A549 (cell line): Measurements from ENCODE around the gene RANBP3. TPM values are rescaled to one million over a fixed set of nuclear protein-coding genes. Genes with fewer than 3 reads are reported as not detected.

Experiments used
- ATAC-seq, 2 experiments: fragments of 200-7000 bp in 1 of 2; fragments of >200 bp in 1 of 2; cut with Nextera tagmentation in 1 of 2; cut with Tn5 transposase in 1 of 2; 3 replicates each; pipeline versions ENCODE4 v1.8.0 to v1.9.1; 2018 to 2020; ENCODE audit warnings: mild to moderate bottlenecking in 1 of 2, moderate library complexity in 1 of 2
- CTCF ChIA-PET: fragments of 300-600 bp; sonication (Branson Sonifier 250); formaldehyde crosslinking; extraction: SDS; loops from one replicate; lab custom pipeline; 2021; ENCODE audit warnings: antibody characterized with exemption, inconsistent platforms; lab: Yijun Ruan, JAX
- POLR2A ChIA-PET: fragments of 350-600 bp; formaldehyde crosslinking; extraction: SDS; loops from one replicate; lab custom pipeline; 2021; ENCODE audit warnings: antibody characterized with exemption, inconsistent platforms; lab: Yijun Ruan, JAX
- DNase-seq, 2 experiments: peaks; one replicate each; pipeline versions ENCODE4 v3.0.0 to v3.0.0-alpha.2; 2011 to 2016; ENCODE audit warnings: low read depth in 1 of 2, low spot score in 1 of 2
- FAIRE-seq: peaks from 2 replicates; lab custom pipeline; 2011; peaks lifted over from hg19 to GRCh38; lab: Jason Lieb, UNC
- H3K27ac ChIP-seq, 2 experiments: fragments of >200 bp; sonication (Bioruptor Twin); formaldehyde crosslinking; 3 replicates each; pipeline ENCODE4 v1.5.1; 2016 to 2017
- H3K4me1 ChIP-seq: fragments of >200 bp; sonication (Bioruptor Twin); formaldehyde crosslinking; 3 replicates; pipeline ENCODE4 v1.6.1; 2016
- H3K4me2 ChIP-seq: fragments of >200 bp; sonication (Bioruptor Twin); formaldehyde crosslinking; 3 replicates; pipeline ENCODE4 v1.6.1; 2016
- H3K4me3 ChIP-seq: fragments of >200 bp; sonication (Bioruptor Twin); formaldehyde crosslinking; 3 replicates; pipeline ENCODE4 v1.5.1; 2016
- H3K9me3 ChIP-seq: fragments of >200 bp; sonication (Bioruptor Twin); formaldehyde crosslinking; 3 replicates; pipeline ENCODE4 v1.6.1; 2016
- CBX2 ChIP-seq: fragments of 200-600 bp; sonication (generic); IDR thresholded peaks from 2 replicates; pipeline ENCODE4 v1.6.1; 2016; ENCODE audit warnings: low read depth, mild to moderate bottlenecking, borderline replicate concordance
- CEBPB ChIP-seq, 2 experiments: fragments of >200 bp in 1 of 2; sonication (Bioruptor Twin) in 1 of 2; formaldehyde crosslinking in 1 of 2; IDR thresholded peaks; 2 replicates each; pipeline ENCODE4 v1.6.1; 2012 to 2016
- E2F6 ChIP-seq: IDR thresholded peaks from 2 replicates; pipeline ENCODE4 v1.6.1; 2012; ENCODE audit warnings: low read depth, borderline replicate concordance
- FOSL2 ChIP-seq, 2 experiments: fragments of 450-650 bp in 1 of 2; fragments of >200 bp in 1 of 2; sonication (Bioruptor Twin) in 1 of 2; formaldehyde crosslinking; IDR thresholded peaks; 2 replicates each; pipeline versions ENCODE4 v1.5.0 to v1.6.1; 2016 to 2020; ENCODE audit warnings: mild to moderate bottlenecking in 1 of 2, moderate library complexity in 1 of 2
- GATA3 ChIP-seq: IDR thresholded peaks from 2 replicates; pipeline ENCODE4 v1.6.1; 2012; ENCODE audit warnings: borderline replicate concordance
- HDAC2 ChIP-seq: fragments of 200-600 bp; sonication (generic); IDR thresholded peaks from 2 replicates; pipeline ENCODE4 v1.6.1; 2016
- JUNB ChIP-seq: fragments of >200 bp; sonication (Bioruptor Twin); formaldehyde crosslinking; IDR thresholded peaks from 2 replicates; pipeline ENCODE4 v1.6.1; 2016
- MYC ChIP-seq: IDR thresholded peaks from 2 replicates; pipeline ENCODE4 v1.6.1; 2012; ENCODE audit warnings: mild to moderate bottlenecking, inconsistent platforms, low read length, improper control_type of control experiment, borderline replicate concordance
- PHF8 ChIP-seq: fragments of 200-600 bp; sonication (generic); IDR thresholded peaks from 2 replicates; pipeline ENCODE4 v1.6.1; 2016; ENCODE audit warnings: low read depth, mild to moderate bottlenecking, antibody characterized with exemption, moderate library complexity, borderline replicate concordance
- RAD21 ChIP-seq, 2 experiments: fragments of >200 bp in 1 of 2; sonication (Bioruptor Twin) in 1 of 2; formaldehyde crosslinking in 1 of 2; IDR thresholded peaks in 1 of 2; conservative IDR thresholded peaks in 1 of 2; 2 replicates in 1 of 2; 3 replicates in 1 of 2; pipeline ENCODE4 v1.6.1; 2012 to 2018; ENCODE audit warnings: inconsistent platforms in 1 of 2
- RARB ChIP-seq: fragments of 250-450 bp; sonication (Bioruptor Pico); IDR thresholded peaks from 2 replicates; pipeline ENCODE4 v1.8.0; 2021; ENCODE audit warnings: mild to moderate bottlenecking, moderate library complexity
- RCOR1 ChIP-seq: fragments of 150-350 bp; IDR thresholded peaks from 2 replicates; pipeline ENCODE4 v1.6.1; 2014; ENCODE audit warnings: antibody characterized with exemption, low read length, low read depth
- RFX5 ChIP-seq: fragments of 450-650 bp; IDR thresholded peaks from 2 replicates; pipeline ENCODE4 v1.7.1; 2014; ENCODE audit warnings: antibody characterized with exemption, mild to moderate bottlenecking, moderate library complexity
- RNF2 ChIP-seq: fragments of 200-600 bp; sonication (generic); IDR thresholded peaks from 2 replicates; pipeline ENCODE4 v1.6.1; 2016; ENCODE audit warnings: low read depth, mild to moderate bottlenecking, antibody characterized with exemption, moderate library complexity, borderline replicate concordance
- SMC3 ChIP-seq: fragments of >200 bp; sonication (Bioruptor Twin); formaldehyde crosslinking; IDR thresholded peaks from 3 replicates; pipeline ENCODE4 v1.6.1; 2018; ENCODE audit warnings: inconsistent platforms
- ZFP36 ChIP-seq: fragments of 450-650 bp; IDR thresholded peaks from 2 replicates; pipeline ENCODE4 v1.6.1; 2014; ENCODE audit warnings: borderline replicate concordance; ENCODE audit not compliant: partially characterized antibody
- WGBS: methylation state at CpG from one replicate; pipeline ENCODE4 v1.1.6; 2017; ENCODE audit errors: missing lambda C conversion rate; 5-methylcytosine and 5-hydroxymethylcytosine counted together
- polyA plus RNA-seq, 4 experiments: library from polyadenylated mRNA; depleted of rRNA in 3 of 4; stranded (reverse); fragments of >200 nt; fragmentation: RNase III in 1 of 4; extraction: RNeasy Plus Mini Kit Qiagen cat#74134 plus additional on column Dnase treatment in 1 of 4; gene quantifications; 2 replicates in 3 of 4; 3 replicates in 1 of 4; pipeline ENCODE4 v1.2.3, GENCODE V29; 2011 to 2017
- TF ChIP-seq, protein P1 (sequence below): fragments of >200 bp; sonication (Bioruptor Twin); formaldehyde crosslinking; IDR thresholded peaks from 3 replicates; pipeline ENCODE4 v1.5.1; 2016
- TF ChIP-seq, protein P2 (sequence below): fragments of 250-450 bp; sonication (Bioruptor Pico); IDR thresholded peaks from 2 replicates; pipeline ENCODE4 v1.5.0; 2021; ENCODE audit warnings: mild to moderate bottlenecking, moderate library complexity, borderline replicate concordance
- TF ChIP-seq, protein P3 (sequence below): fragments of >200 bp; sonication (Bioruptor Twin); formaldehyde crosslinking; IDR thresholded peaks from 2 replicates; pipeline ENCODE4 v1.6.1; 2016

RANBP3 gene
- polyA plus RNA-seq, 2 of the 4 experiments (the other 2 are of a cell fraction) = 39.2 to 53.5 TPM

GRCh38 chr19:6003976-6004375 lies 26.0 kb upstream of the RANBP3 start:
- Histone ChIP-seq H3K4me1 (no peaks in the 10 kb centered on the region), H3K9me3 (no peaks in the 10 kb centered on the region), H3K27ac (no peak overlapping the region), H3K4me2 (no peak overlapping the region), H3K4me3 (no peak overlapping the region)
- 85% methylated on average over 8 of the region's 10 CpGs for WGBS
- FAIRE-seq (no peak), DNase-seq (no peak), ATAC-seq (no peak)
- CTCF ChIA-PET = interaction anchor here (1.4 kb wide), 1 partner anchor 18 kb away, joined by 3 read pairs; no protein-coding TSS in a partner anchor
- POLR2A ChIA-PET = no interaction called here
- no peak for TF ChIP-seq RFX5
- TF ChIP-seq GATA3 = no peak
- TF ChIP-seq, protein P1, sequence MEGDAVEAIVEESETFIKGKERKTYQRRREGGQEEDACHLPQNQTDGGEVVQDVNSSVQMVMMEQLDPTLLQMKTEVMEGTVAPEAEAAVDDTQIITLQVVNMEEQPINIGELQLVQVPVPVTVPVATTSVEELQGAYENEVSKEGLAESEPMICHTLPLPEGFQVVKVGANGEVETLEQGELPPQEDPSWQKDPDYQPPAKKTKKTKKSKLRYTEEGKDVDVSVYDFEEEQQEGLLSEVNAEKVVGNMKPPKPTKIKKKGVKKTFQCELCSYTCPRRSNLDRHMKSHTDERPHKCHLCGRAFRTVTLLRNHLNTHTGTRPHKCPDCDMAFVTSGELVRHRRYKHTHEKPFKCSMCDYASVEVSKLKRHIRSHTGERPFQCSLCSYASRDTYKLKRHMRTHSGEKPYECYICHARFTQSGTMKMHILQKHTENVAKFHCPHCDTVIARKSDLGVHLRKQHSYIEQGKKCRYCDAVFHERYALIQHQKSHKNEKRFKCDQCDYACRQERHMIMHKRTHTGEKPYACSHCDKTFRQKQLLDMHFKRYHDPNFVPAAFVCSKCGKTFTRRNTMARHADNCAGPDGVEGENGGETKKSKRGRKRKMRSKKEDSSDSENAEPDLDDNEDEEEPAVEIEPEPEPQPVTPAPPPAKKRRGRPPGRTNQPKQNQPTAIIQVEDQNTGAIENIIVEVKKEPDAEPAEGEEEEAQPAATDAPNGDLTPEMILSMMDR = no peak

DNA sequence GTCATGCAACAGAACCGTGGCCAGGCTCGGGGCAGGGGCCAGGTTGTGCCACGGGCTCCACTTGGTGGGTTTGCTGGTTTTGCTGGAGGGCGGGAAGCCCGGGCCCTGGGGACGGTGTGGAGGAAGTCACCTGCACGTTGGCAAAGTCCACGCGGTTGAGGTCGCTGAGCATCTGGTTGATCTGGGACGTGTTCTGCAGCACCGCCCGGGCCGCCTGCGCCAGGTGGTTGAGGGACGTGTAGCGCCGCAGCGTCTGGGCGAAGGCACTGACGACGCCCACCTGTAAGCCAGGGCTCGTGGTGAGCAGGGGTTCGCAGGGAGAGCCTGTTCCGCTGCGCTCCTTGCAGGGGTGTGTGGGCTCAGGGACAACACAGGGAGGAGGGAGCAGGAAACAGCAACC lies 24.7 kb upstream of the RANBP3 start:
- CTCF ChIA-PET = no interaction called here
- DNase-seq = no peak
- TF ChIP-seq E2F6 = no peak
- no peak for TF ChIP-seq HDAC2
- TF ChIP-seq, protein P2, sequence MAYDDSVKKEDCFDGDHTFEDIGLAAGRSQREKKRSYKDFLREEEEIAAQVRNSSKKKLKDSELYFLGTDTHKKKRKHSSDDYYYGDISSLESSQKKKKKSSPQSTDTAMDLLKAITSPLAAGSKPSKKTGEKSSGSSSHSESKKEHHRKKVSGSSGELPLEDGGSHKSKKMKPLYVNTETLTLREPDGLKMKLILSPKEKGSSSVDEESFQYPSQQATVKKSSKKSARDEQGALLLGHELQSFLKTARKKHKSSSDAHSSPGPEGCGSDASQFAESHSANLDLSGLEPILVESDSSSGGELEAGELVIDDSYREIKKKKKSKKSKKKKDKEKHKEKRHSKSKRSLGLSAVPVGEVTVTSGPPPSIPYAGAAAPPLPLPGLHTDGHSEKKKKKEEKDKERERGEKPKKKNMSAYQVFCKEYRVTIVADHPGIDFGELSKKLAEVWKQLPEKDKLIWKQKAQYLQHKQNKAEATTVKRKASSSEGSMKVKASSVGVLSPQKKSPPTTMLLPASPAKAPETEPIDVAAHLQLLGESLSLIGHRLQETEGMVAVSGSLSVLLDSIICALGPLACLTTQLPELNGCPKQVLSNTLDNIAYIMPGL (CRISPR knock-in tag) = no peak
- no peak for TF ChIP-seq SMC3
- no peak for TF ChIP-seq JUNB
- no peak for TF ChIP-seq RARB (CRISPR knock-in tag)
- TF ChIP-seq GATA3 = no peak
- no peak for TF ChIP-seq RFX5
- TF ChIP-seq CEBPB (IDR thresholded peaks at IDR 0.05) = no peak
- no peak for TF ChIP-seq MYC
- TF ChIP-seq PHF8 = no peak
- TF ChIP-seq, protein P3, sequence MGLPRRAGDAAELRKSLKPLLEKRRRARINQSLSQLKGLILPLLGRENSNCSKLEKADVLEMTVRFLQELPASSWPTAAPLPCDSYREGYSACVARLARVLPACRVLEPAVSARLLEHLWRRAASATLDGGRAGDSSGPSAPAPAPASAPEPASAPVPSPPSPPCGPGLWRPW = no peak
- no peak for TF ChIP-seq RAD21 (conservative IDR thresholded peaks at IDR 0.05 in 1 of 2, IDR thresholded peaks at IDR 0.05 in 1 of 2)
- TF ChIP-seq RNF2 = no peak
- no peak for TF ChIP-seq ZFP36
- no peak for TF ChIP-seq RCOR1
- TF ChIP-seq CBX2 = no peak
- no peak for TF ChIP-seq FOSL2 (IDR thresholded peaks at IDR 0.05)
- no peak for TF ChIP-seq FOSL2 (CRISPR knock-in tag; IDR thresholded peaks at IDR 0.05)
- TF ChIP-seq, all 56 proteins: peak for 0
- Histone ChIP-seq H3K4me1 (no peaks in the 10 kb centered on the region), H3K4me2 (no peak overlapping the region), H3K27ac (no peak overlapping the region), H3K9me3 (no peaks in the 10 kb centered on the region), H3K4me3 (no peak overlapping the region)
- POLR2A ChIA-PET = no interaction called here
- FAIRE-seq (no peak), ATAC-seq (no peak)
- WGBS = 88% methylated on average over 9 of the region's 26 CpGs
